Fibroblast of villous mesenchyme (primary cell): ENCODE results near the gene TMEM132D. TPM values are rescaled to one million over a fixed set of nuclear protein-coding genes. Genes with fewer than 3 reads are reported as not detected.

Experiments
- DNase-seq: peaks from one replicate; pipeline ENCODE4 v3.0.0-alpha.2; 2010; ENCODE audit warnings: low read depth
- H3K4me3 ChIP-seq: 2 replicates; pipeline ENCODE4 v1.5.1; 2011; ENCODE audit warnings: low read depth, mild to moderate bottlenecking, low read length
- CTCF ChIP-seq: IDR thresholded peaks from 2 replicates; pipeline ENCODE4 v1.5.1; 2012; ENCODE audit warnings: low read depth, mild to moderate bottlenecking, low read length; ENCODE audit not compliant: insufficient read depth
- small RNA-seq: library from RNA; depleted of rRNA; stranded (forward); fragments of <200 nt; gene quantifications from one replicate; pipeline ENCODE3, GENCODE V24; 2012
- total RNA-seq: library from RNA; depleted of rRNA; stranded (reverse); fragments of >200 nt; gene quantifications from 2 replicates; pipeline ENCODE4 v1.2.3, GENCODE V29; 2012

Gene TMEM132D
- total RNA-seq, 1 donor, result not detected

DNA sequence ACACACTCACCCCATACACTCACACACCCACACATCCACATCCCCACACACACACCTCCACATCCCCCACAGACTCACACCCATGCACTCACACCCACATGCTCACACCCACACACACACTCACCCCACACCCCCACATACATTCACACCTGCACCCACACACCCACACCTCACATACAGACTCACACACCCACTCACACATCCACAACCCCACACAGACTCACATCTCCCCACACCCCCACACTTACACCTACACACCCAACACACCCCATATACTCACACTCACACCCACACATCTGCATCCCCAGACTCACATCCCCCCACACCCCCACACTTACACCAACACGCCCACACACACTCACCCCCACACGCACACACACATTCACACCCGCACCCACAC, 878.8 kb downstream of the TMEM132D start:
- DNase-seq, result no peak
- no peak for TF ChIP-seq CTCF
- no peak overlapping the region for H3K4me3 ChIP-seq

Small RNA genes within 50 kb of the gene (small RNA-seq; reads per million reads assigned to genes)
- not detected for gene RF02271
